ENCODE measurements around the gene TRIM71.

The TRIM71 gene

GRCh38 chr3:32946973-32947788 lies 129.4 kb downstream of the TRIM71 start:
- DNase-seq: no peak

Measured in CD4-positive, alpha-beta T cell treated with Interleukin-1 beta for 1 hour (primary cell).